ENCODE data around the gene TMCO1.
A peak's percentile ranks its signal among the peaks of the same experiment; 100 is the strongest.
"Not testable (repeated sequence)": the region's sequence is repeated elsewhere in the genome, so short reads cannot be mapped to it uniquely, and the experiment has no call there.

TMCO1 gene, protein sequence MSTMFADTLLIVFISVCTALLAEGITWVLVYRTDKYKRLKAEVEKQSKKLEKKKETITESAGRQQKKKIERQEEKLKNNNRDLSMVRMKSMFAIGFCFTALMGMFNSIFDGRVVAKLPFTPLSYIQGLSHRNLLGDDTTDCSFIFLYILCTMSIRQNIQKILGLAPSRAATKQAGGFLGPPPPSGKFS

DNA sequence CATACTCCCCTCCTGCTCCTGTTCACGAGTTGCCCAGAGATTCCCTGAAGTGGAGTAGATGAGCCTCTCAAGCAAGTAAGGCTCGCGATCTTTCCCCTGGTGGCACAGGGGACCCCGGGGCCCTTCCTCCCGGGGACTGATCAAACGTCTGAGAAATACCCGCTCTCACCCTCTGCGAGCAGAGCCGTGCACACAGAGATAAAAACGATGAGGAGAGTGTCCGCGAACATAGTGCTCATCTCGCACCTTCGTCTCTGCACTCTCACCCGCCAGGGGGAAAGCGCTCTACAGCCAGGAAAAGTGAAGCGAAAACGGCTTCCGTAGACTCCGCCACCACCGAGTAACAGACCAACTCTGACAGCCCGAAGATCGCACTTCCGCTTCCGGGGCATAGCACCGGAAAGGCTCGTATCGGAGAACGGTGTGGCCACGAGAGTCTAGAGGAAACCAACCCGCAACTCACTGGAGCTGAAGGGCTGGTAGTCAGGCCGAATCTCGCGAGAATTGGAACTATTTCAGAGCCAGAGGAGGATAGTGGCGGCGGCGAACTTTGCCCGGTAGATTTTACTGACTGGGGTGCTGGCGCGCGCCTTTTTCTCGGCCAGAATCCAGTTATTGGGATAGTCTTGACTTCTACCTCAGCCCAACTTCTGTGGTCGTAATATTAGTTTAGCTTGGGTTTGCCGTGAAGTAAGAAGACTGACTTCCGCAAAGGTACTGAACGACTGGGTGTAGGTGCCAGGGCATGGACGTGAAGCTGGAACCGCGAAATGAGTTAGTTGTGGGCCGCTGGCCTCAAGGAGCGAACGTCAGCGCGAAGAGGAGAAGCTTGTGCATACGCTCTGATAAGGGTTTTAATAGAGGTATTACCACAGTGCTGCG is at the start of gene TMCO1:
Gene TMCO1 (minus strand): TSS at position 356 of the 882 bp plus-strand sequence. CDS start 117 bp downstream, at position 239.
- DNase-seq: peak; percentile 93

DNA sequence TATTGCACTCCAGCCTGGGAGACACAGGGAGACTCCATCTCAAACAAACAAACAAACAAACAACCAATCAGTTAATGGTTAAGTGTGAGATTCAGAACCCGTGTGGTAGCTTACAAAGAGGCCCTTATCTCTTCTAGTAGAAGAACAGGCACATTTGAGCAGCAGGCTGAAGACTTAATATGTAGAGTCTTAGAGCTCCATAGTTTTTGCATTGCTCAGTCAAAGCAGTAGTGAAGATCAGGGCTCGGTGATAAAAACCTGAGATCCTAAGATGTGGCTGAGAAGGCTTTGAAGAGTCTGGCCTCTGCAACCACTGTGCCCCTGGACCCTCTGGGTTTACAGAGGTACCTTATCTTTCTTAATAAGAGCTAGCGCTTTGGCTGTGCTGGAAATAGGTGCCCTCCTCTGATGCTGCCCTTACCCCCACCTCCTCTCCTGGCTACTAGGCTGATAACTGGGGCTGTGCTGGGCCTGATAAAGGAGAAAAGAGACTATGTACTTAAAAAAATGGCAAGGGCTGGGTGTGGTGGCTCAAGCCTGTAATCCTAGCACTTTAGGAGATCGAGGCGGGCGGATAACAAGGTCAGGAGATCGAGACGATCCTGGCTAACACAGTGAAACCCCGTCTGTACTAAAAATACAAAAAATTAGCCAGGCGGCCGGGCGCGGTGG is 48.3 kb upstream of the TMCO1 start:
- DNase-seq: no peak

DNA sequence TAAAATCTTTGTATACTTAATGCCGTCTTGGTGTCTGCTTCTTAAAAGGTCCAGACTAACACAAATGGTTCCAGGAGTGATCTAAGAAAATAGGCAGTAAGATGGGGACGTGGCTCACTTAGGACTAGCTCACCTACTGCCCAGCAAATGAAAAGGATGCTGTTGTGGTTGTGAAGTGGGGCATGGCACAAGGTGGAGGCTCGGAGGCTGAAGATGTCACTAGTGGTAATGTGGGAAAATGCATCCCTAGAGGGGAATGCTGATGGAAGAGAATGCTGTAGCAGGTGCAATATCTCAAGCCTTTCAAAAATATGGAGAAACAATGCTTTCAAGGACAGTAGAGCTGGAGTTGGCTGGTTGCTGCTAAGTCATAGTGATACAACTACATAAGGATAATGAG is 47.5 kb upstream of the TMCO1 start:
- DNase-seq: no peak

DNA sequence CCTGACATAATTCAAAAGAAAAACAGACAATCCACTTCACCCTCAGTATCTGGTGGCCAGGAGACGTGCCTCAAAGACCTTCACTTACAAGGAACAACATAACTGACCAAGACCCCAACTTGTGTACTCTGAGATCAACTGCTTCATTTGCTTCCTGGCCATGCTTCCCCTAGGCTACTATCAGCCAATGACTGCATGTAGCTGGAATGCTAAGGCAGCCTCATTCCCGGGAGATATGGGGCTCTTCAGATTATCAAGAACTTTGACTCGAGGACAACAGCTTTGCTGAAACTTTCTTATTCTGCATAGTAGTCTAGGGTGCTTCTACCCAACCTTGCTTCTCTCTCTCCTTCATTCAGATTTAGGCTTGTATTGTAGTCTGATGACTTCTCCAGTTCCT is 47.1 kb upstream of the TMCO1 start:
- DNase-seq: no peak

DNA sequence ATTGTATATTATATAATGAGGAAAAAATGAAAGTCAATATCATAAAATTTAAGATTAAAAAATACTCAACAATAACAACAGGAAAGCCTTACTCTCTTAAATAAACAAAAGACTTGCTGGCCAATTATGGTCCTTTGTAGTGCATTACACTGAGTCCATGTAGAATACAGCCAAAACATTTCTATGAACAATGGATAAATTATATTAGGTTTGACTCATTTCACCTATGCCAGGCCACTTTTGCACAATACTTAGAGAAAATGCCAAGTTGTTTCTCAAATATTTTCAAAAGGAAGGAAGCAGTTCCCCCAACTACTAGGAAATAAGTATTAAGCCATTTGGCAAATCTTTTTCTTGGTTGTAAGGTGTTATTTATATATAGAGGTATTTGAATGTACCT is 38.9 kb upstream of the TMCO1 start:
- no peak for DNase-seq

DNA sequence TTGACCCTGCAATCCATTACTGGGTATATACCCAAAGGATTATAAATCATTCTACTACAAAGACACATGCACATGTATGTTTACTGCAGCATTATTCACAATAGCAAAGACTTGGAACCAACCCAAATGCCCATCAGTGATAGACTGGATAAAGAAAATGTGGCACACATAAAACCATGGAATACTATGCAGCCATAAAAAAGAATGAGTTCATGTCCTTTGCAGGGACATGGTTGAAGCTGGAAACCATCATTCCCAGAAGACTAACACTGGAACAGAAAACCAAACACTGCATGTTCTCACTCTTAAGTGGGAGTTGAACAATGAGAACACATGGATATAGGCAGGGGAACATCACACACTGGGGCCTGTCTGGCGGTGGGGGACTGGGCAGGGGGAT is 35.8 kb upstream of the TMCO1 start:
- not testable (repeated sequence) for DNase-seq

DNA sequence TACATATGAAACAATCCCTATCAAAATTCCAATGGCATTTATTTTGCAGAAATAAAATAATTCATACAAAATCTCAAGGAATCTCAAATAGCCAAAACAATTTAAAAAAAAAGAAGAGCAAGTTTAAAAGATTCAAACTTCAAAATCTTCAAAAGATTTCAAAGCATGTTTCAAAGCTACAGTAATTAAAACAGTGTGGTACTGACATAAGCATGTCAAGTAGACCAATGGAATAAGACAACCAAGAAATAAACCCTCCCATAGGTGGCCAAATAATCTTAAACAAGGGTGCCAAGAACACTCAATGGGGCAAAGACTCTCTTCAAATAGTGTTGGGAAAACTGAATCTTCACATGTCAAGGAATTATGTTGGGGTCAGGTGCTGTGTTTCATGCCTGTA is 30.7 kb upstream of the TMCO1 start:
- DNase-seq: no peak

DNA sequence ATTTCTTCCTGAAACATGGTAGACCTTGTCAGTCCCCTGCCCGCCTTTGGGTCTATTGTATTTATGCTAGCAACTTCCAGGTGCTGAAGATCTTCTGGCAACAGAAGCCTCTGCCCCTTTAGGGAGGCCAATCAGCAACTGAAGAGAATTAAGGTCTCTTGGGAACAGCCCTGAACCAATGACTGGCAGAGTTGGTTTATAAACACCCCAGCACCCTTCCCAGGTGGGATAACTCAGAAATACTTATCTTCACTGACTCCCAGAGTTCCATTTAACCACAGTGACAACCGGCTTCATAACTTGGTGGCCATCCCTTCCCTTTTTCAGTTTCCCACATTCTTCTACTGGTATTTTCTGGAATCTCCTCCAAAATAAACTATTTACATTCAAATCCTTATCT is 27.2 kb upstream of the TMCO1 start:
- DNase-seq: no peak

DNA sequence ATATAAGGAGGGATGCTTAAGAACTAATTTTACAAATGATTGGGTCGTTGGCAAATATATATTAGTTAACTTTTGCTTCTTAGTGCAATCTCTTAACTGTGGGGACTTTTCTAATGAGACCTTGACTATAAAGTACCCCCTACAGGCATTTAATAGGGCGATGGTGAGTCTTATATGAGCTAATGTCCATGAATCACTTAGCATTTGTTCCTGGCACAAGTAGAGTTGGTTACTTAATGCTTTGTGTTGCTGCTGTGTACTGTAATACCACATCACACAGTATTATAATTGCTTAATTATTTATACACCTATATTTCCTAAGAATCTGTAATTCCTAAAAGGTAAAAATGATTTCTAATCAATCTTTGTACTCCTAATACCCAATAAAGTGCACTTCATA is 25.3 kb upstream of the TMCO1 start:
- DNase-seq: no peak

DNA sequence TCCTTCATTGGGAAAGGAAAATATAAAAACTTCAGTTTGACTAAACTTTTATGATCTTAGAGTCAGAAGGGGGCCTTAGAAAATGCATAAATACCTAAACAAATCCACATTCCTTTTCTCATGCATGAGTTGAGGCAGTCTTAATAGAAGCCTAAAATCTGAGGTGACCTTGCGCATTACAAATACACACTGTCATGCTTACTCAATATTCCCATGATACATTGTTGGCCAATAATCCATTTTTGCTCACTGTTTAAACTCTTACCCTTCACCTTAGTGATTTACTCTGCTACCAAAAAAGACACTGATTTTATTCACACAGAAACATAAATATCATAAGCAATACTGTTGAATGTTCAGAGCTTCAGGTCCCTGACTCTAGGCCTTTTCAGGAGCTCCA is 19.1 kb upstream of the TMCO1 start:
- DNase-seq: no peak

DNA sequence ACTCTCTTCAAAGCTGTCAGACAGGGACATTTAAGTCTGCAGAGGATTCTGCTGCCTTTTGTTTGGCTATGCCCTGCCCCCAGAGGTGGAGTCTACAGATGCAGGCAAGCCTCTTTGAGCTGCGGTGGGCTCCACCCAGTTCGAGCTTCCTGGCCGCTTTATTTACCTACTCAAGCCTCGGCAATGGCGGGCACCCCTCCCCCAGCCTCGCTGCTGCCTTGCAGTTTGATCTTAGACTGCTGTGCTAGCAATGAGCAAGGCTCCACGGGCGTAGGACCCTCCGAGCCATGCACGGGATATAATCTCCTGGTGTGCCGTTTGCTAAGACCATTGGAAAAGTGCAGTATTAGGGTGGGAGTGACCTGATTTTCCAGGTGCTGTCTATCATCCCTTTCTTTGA is 14.9 kb upstream of the TMCO1 start:
- not testable (repeated sequence) for DNase-seq

DNA sequence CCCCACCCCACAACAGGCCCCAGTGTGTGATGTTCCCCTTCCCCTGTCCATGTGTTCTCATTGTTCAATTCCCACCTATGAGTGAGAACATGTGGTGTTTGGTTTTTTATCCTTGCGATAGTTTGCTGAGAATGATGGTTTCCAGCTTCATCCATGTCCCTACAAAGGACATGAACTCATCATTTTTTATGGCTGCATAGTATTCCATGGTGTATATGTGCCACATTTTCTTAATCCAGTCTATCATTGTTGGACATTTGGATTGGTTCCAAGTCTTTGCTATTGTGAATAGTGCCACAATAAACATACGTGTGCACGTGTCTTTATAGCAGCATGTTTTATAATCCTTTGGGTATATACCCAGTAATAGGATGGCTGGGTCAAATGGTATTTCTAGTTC is 9.5 kb upstream of the TMCO1 start:
- not testable (repeated sequence) for DNase-seq

DNA sequence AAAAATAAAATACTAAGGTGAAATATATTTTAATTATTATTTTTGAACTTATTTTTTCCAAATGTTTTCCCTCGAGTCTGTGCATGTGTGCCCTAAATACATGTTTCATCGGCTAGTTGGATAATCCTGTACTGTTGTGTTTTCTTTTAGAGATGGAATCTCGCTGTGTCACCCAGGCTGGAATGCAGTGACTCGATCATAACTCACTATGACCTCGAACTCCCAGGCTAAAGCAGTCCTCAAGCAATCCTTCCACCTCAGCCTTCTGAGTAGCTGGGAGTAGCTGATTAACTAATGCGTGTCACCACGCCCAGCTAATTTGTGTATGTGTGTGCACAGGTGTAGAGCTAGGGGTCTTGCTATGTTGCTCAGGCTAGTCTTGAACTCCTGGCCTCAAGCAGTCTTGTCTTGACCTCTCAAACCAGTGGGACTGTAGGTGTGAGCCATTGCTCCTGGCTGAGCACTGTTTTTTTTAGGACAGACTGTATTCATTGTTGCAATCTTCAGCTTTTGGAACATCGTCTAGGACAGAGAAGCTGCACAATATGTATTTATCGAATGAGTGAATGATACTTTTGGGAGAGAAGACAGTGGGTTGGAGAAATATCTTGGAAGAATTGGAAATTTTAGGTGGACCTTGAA is 4.8 kb upstream of the TMCO1 start:
- no peak for DNase-seq

DNA sequence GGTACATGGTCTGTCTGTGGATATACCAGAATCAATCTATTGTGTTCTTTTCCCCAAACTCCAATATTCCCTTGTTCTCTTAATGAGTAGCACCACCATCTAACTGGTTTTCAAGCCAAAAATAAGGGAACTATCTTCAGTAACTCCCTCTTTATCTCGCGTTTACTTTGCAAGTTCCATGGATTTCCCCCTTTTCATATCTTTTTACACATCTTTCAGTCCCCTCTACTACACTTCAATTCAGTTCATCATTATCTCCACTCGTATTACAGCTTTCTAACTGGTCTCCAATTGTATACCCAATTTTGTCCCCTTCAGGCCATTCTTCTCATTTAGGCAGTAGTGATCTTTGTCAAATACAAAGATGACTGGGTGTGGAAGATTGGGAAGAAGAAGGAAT is 4.1 kb upstream of the TMCO1 start:
- no peak for DNase-seq

DNA sequence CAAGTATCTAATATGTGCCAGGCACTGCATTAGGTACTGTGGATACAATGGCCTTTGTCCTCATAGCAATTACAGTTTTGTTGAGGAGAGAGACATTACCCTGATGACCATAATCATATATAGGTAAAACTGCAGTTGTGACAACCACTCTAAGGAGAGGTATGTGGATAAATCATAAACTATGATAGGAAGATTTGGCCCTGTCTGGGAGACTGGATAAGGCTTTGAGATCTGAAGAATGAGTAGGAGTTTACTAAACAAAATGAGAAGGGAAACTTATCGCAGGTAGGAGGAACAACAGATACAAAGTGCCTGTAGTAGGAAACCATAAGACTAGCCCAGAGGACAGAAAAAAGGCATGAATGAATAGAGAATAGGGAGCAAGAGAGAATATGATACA is 4.4 kb downstream of the TMCO1 start:
- DNase-seq: no peak

DNA sequence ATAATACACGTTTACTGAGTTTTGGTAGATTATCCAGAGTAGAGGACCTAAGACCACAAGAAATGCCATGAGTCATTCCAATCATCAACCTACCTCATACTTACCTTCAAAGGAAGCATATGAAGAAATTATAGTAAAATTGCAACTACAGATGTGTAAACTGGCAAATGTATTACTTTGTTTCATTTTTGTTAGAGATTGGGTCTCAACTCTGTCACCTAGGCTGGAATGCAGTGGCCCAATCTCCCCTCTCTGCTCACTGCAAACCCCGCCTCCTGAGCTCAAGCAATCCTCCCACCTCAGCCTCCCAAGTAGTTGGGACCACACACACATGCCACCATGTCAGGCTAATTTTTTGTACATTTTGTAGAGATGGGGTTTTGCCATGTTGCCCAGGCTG is 5.2 kb downstream of the TMCO1 start:
- no peak for DNase-seq

DNA sequence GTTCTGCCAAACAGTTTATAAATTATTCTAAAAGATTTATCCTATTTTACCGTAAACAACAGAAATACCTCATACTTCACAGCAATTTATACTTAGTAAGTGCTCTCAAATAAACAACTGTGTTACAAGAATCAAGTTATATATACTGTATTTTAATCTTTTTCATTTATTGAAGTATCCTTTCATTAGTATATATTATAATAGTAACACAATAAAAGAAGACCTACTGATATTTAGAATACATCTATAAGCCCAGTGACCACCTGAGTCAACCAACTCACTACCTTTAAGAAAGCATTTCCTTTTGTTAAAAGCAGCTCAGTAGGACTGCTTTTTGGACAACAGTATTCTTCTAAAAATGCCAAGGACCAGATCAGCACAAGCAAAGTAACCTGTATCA is 5.9 kb downstream of the TMCO1 start:
- DNase-seq: no peak

DNA sequence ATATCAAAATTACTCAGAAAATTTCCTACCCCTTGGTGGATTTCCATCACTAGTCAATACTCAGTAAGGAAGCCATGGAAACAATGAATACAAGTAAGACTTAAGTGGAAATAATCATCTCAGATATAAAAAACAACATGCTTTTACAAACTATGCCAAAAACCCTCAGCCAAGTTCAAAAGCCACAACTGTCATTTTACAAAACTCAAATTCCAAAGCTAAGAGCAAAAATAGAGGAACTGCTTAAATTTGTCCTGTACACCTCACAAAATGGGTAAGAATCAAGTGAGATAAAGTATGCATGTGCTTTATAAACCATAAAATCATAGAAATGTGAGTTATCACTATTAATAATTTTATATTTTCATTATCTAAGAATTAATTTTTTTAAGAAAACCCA is 9.6 kb downstream of the TMCO1 start:
- no peak for DNase-seq

DNA sequence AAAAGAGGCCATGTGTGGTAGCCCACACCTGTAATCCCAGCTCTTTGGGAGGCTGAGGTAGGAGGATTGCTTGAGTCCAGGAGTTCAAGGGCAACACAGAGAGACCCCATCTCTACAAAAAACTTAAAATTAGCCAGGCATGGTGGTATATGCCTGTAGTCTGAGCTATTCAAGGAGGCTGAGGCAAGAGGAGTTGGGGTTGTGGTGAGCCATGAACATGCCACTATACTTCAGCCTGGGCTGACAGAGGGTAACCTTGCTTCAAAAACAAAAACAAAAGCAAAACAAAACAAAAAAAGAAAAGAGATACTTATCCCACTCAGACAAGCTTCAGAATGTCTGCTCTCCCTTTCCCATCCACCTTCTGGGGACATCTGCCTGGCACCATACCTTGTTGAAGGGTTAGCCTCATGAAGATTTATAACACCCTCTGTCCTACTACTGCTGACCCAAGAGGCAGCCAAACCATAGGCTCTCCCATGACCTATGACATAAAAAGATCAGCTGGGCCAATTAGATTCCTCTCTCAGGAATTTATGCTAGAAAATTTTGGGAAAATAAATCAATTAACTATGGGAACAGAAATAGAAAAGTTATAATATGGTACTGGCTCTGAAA is 13.2 kb downstream of the TMCO1 start:
- no peak for DNase-seq

DNA sequence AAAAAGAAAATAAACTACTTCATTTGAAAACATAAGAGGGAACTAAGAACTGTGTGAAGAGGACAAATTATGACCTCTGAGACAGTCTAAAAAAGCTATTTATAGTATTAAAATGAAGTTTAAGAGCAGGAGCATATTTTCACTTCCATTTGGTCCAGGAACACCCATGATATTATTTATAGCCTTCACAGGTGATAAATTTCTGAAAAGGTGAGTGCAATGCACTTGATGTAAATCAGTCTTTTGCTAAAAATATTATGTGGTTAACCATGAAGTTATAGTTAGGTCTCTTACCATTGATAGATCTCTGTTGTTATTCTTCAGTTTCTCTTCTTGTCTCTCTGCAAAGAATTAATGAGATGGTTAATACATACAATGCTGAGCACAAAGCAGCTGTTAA is 14.7 kb downstream of the TMCO1 start:
- DNase-seq: no peak

DNA sequence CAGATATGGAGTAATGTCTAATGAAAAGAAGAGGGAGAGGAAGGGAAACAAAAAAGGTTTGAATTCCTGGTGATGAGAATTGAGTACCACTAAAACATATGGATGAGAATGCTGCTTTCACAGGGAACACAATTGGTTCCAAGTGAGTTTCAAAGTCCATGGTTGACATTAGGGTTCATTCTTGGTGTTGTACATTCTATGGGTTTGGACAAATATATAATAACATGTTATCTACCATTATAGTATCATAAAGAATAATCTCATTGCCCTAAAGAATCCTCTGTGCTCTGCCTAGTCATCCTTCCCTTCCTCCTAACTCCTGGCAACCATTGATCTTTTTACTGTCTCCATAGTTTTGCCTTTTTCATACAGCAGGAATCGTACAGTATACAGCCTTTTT is 20.1 kb downstream of the TMCO1 start:
- no peak for DNase-seq

DNA sequence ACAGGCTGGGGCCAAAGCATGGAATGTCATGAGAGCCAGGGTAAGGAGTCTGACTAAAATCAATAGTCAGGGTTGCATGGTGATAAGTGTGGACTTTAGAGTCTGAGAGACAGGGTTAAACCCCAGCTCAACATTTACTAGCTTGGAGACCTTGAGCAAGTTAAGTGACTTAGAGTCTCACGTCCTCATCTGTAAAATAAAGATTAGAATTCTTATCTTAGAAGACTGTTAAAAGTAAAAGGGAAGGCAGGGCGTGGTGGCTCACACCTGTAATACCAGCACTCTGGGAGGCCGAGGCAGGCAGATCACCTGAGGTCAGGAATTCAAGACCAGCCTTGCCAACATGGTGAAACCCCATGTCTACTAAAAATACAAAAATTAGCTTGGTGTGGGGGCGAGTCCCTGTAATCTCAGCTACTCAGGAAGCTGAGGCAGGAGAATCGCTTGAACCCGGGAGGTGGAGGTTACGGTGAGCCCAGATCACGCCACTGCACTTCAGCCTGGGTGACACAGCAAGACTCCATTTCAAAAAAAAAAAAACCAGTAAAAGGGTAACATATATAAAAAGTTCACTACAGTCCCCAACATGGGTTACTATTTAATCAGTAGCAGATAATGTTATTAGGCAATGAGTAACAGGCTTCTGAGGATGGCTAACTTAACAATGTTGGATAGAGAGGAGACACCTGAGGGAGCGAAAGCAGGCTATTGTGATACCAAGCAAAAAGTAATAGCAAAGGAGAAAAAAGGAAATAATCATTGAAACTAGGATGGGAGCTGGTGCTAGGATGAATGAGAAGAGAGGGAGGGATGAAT is 20.8 kb downstream of the TMCO1 start:
- no peak for DNase-seq
